GM12878 (cell line): ENCODE measurements around the gene HOXC9. TPM values are rescaled to one million over a fixed set of nuclear protein-coding genes. Genes with fewer than 3 reads are reported as not detected.

Source experiments
- ATAC-seq: fragments of 200-7000 bp; cut with Tn5 transposase; 3 replicates; pipeline ENCODE4 v1.9.1; 2020; ENCODE audit warnings: mild to moderate bottlenecking, moderate library complexity
- BruUV-seq: library from RNA; stranded (reverse); fragments of 400-500 nt; replicated peaks from 2 replicates; lab custom pipeline; 2021; lab: Mats Ljungman, UMichigan
- CTCF ChIA-PET: fragments of 300-600 bp; sonication (Branson Sonifier 250); formaldehyde crosslinking; extraction: SDS; loops from one replicate; lab custom pipeline; 2021; ENCODE audit warnings: inconsistent platforms; lab: Yijun Ruan, JAX
- POLR2A ChIA-PET: fragments of 350-600 bp; formaldehyde crosslinking; extraction: SDS; loops from one replicate; lab custom pipeline; 2021; ENCODE audit warnings: inconsistent platforms; lab: Charles Lee
- RAD21 ChIA-PET: fragments of 300-600 bp; sonication (Branson Sonifier 250); formaldehyde crosslinking; loops from one replicate; lab custom pipeline; 2023; ENCODE audit warnings: antibody characterized with exemption; ENCODE audit not compliant: unreplicated experiment; lab: Charles Lee
- SMC1A ChIA-PET: fragments of 300-600 bp; sonication (Branson Sonifier 250); formaldehyde crosslinking; loops from one replicate; lab custom pipeline; 2023; ENCODE audit not compliant: unreplicated experiment, uncharacterized antibody; lab: Charles Lee
- DNase-seq: peaks from one replicate; pipeline ENCODE4 v3.0.0-alpha.2; 2011; ENCODE audit warnings: low read depth, low spot score
- FAIRE-seq: peaks from 3 replicates; lab custom pipeline; 2011; peaks lifted over from hg19 to GRCh38; lab: Jason Lieb, UNC
- H2AFZ ChIP-seq: 2 replicates; pipeline ENCODE4 v1.6.0; 2011; ENCODE audit warnings: low read depth, low read length, control low read depth; ENCODE audit not compliant: control insufficient read depth
- H3K27ac ChIP-seq: 2 replicates; pipeline ENCODE4 v1.5.1; 2011; ENCODE audit warnings: control low read depth; ENCODE audit not compliant: control insufficient read depth, insufficient read depth
- H3K27me3 ChIP-seq, 2 experiments: replicated peaks in 1 of 2; 2 replicates each; pipeline versions ENCODE4 v1.6.0 to v1.6.1; 2011; ENCODE audit warnings: low read length in 1 of 2; ENCODE audit not compliant: control insufficient read depth in 2 of 2, insufficient read depth in 2 of 2
- H3K36me3 ChIP-seq, 2 experiments: 2 replicates each; pipeline ENCODE4 v1.5.1; 2011; ENCODE audit warnings: low read length in 1 of 2; ENCODE audit not compliant: control insufficient read depth in 2 of 2, insufficient read depth in 2 of 2
- H3K4me1 ChIP-seq: 2 replicates; pipeline ENCODE4 v1.6.1; 2011; ENCODE audit warnings: mild to moderate bottlenecking, low read length, moderate library complexity, mixed read lengths; ENCODE audit not compliant: control insufficient read depth, insufficient read depth
- H3K4me2 ChIP-seq: 2 replicates; pipeline ENCODE4 v1.6.0; 2011; ENCODE audit warnings: control low read depth; ENCODE audit not compliant: control insufficient read depth, insufficient read depth
- H3K4me3 ChIP-seq: fragments of 200-600 bp; sonication (generic); 2 replicates; pipeline ENCODE4 v1.5.1; 2016
- H3K79me2 ChIP-seq: 2 replicates; pipeline ENCODE4 v1.6.0; 2011; ENCODE audit warnings: low read length; ENCODE audit not compliant: control insufficient read depth, insufficient read depth
- H3K9ac ChIP-seq: 2 replicates; pipeline ENCODE4 v1.8.0; 2011; ENCODE audit warnings: low read length, control low read depth, mixed read lengths; ENCODE audit not compliant: control insufficient read depth, insufficient read depth
- H3K9me3 ChIP-seq: replicated peaks from 3 replicates; pipeline ENCODE4 v1.5.1; 2011; ENCODE audit warnings: mild to moderate bottlenecking, low read length; ENCODE audit not compliant: control insufficient read depth, insufficient read depth
- H4K20me1 ChIP-seq: 2 replicates; pipeline ENCODE4 v1.6.0; 2011; ENCODE audit not compliant: control insufficient read depth, insufficient read depth
- ATF2 ChIP-seq: IDR thresholded peaks from 2 replicates; pipeline ENCODE4 v1.6.1; 2012; ENCODE audit warnings: low read length, inconsistent platforms
- CEBPB ChIP-seq, 2 experiments: fragments of 150-350 bp in 1 of 2; IDR thresholded peaks; 2 replicates each; pipeline ENCODE4 v1.6.1; 2012 to 2014; ENCODE audit warnings: low read depth in 2 of 2, low read length in 2 of 2, borderline replicate concordance in 1 of 2, inconsistent platforms in 1 of 2
- CEBPZ ChIP-seq: fragments of 150-350 bp; IDR thresholded peaks from 2 replicates; pipeline ENCODE4 v1.6.1; 2016; ENCODE audit warnings: low read depth, low read length
- HCFC1 ChIP-seq: fragments of 150-350 bp; IDR thresholded peaks from 2 replicates; pipeline ENCODE4 v1.6.1; 2014; ENCODE audit warnings: low read length
- REST ChIP-seq: IDR thresholded peaks from 2 replicates; pipeline ENCODE4 v1.6.1; 2012; ENCODE audit warnings: mild to moderate bottlenecking, low read depth, low read length
- TCF3 ChIP-seq: IDR thresholded peaks from 2 replicates; pipeline ENCODE4 v1.6.1; 2012; ENCODE audit warnings: low read depth, mild to moderate bottlenecking, low read length, borderline replicate concordance; ENCODE audit not compliant: insufficient read depth
- ZNF592 ChIP-seq: fragments of 450-650 bp; IDR thresholded peaks from 2 replicates; pipeline ENCODE4 v1.6.1; 2017; ENCODE audit warnings: mild to moderate bottlenecking, moderate library complexity
- ZSCAN29 ChIP-seq: fragments of 450-650 bp; IDR thresholded peaks from 2 replicates; pipeline ENCODE4 v1.6.1; 2017; ENCODE audit warnings: mild to moderate bottlenecking, moderate library complexity
- WGBS: methylation state at CpG from one replicate; pipeline ENCODE4 v1.1.6; 2016; ENCODE audit warnings: low lambda C conversion rate; ENCODE audit not compliant: insufficient replicate concordance, insufficient coverage; ENCODE audit errors: missing lambda C conversion rate; 5-methylcytosine and 5-hydroxymethylcytosine counted together
- in situ Hi-C: fragments of 300-500 bp; cut with MboI; formaldehyde crosslinking; loops from 9 replicates; pipeline ENCODE4 v1.14.3; 2018; ENCODE audit warnings: mixed read lengths
- intact Hi-C: fragments of 100-400 bp; cut with micrococcal nuclease; formaldehyde crosslinking; loops from one replicate; pipeline ENCODE4 v1.14.2; 2022; ENCODE audit not compliant: unreplicated experiment
- polyA plus RNA-seq, 11 experiments: library from polyadenylated mRNA; depleted of rRNA in 4 of 11; unstranded in 6 of 11; stranded (reverse) in 5 of 11; fragments of >200 nt; fragmentation: Nextera tagmentation in 4 of 11; fragmentation: Illumina TruSeq in 1 of 11; extraction: Ambion mirVana in 4 of 11; extraction: Trizol in 1 of 11; gene quantifications; 1 replicate in 1 of 11; 2 replicates in 10 of 11; pipeline versions ENCODE4 v1.2.1 to v1.2.3, GENCODE V29; 2011 to 2016; ENCODE audit warnings: inconsistent platforms in 2 of 11, missing spikeins in 2 of 11, low read depth in 1 of 11
- total RNA-seq, 4 experiments: library from RNA; depleted of rRNA in 3 of 4; stranded (reverse); fragments of >200 nt in 3 of 4; fragmentation: Illumina TruSeq in 1 of 4; extraction: Trizol in 1 of 4; gene quantifications; 2 replicates each; pipeline versions ENCODE4 v1.2.1 to v1.2.3, GENCODE V29; 2013 to 2021

Gene HOXC9
- total and polyA plus RNA-seq, 10 of the 15 experiments (the other 5 are each of a cell fraction or from before 2014, with no cell fraction given), result not detected

- H3K36me3 ChIP-seq, result no peaks in the 10 kb centered on the region
- in situ Hi-C loops, result no loop called here
- no peaks in the 10 kb centered on the region for H3K9me3 ChIP-seq
- no TSS peak for BruUV-seq
- ChIA-PET RAD21 (interaction anchor here (0.9 to 1.5 kb wide), 2 partner anchors 11 to 205 kb away, joined by 3 read pairs; no protein-coding TSS in a partner anchor), POLR2A (interaction anchor here (0.7 kb wide), 1 partner anchor 872 kb away, joined by 3 read pairs; no protein-coding TSS in a partner anchor), SMC1A (interaction anchor here (1.0 to 1.2 kb wide), 2 partner anchors 21 to 196 kb away, joined by 3 read pairs; partner anchors contain the start of gene HOXC5), CTCF (interaction anchor here (0.6 to 1.8 kb wide), 5 partner anchors 20 to 573 kb away, joined by 3 to 6 read pairs (median 3); no protein-coding TSS in a partner anchor)
- intact Hi-C loops, result no loop called here
- FAIRE-seq (no peak), DNase-seq (no peak), ATAC-seq (no peak)
- H3K4me3 ChIP-seq, result no peak overlapping the region
- WGBS, result 29% methylated on average over 14 of the region's 14 CpGs
- H3K4me2 ChIP-seq, result no peak overlapping the region
- H3K27me3 ChIP-seq, result peaks cover 32 to 46% of the 10 kb centered on the region in 2 experiments
- H2AFZ ChIP-seq, result no peak overlapping the region
- no peaks in the 10 kb centered on the region for H3K79me2 ChIP-seq
- H3K4me1 ChIP-seq, result no peaks in the 10 kb centered on the region
- no peaks in the 10 kb centered on the region; the same call in 1 of the 2 replicates for H4K20me1 ChIP-seq
- no peak overlapping the region for H3K27ac ChIP-seq
- no peak overlapping the region for H3K9ac ChIP-seq
- TF ChIP-seq HCFC1, result no peak
- TF ChIP-seq CEBPB (IDR thresholded peaks at IDR 0.05; ENCODE audit: borderline replicate concordance in 1 of 2, low read depth in 2 of 2, low read length in 2 of 2), result no peak
- TF ChIP-seq CEBPZ, result no peak
- no peak for TF ChIP-seq ZNF592
- no peak for TF ChIP-seq TCF3
- no peak for TF ChIP-seq REST
- TF ChIP-seq ZSCAN29, result no peak
- no peak for TF ChIP-seq ATF2
Measured at GRCh38 chr12:54011665-54012532, 11.9 kb downstream of the HOXC9 start.
